Mesodermal cell (in vitro differentiated cells): ENCODE data around the gene CCDC73.
"Not testable (repeated sequence)": the region's sequence is repeated elsewhere in the genome, so short reads cannot be mapped to it uniquely, and the experiment has no call there.

ENCODE experiments used
- H3K27ac ChIP-seq: 2 replicates; pipeline ENCODE4 v1.7.0; 2013; ENCODE audit warnings: mild to moderate bottlenecking, low read depth, low read length, moderate library complexity; ENCODE audit not compliant: severe bottlenecking
- H3K36me3 ChIP-seq: 2 replicates; pipeline ENCODE4 v1.7.1; 2013; ENCODE audit warnings: mild to moderate bottlenecking, low read length, moderate library complexity; ENCODE audit not compliant: control insufficient read depth, insufficient read depth
- H3K4me1 ChIP-seq: one replicate; pipeline ENCODE4 v1.7.1; 2013; ENCODE audit warnings: mild to moderate bottlenecking, low read length; ENCODE audit not compliant: insufficient read depth, control insufficient read depth, poor library complexity, severe bottlenecking
- H3K4me3 ChIP-seq: 2 replicates; pipeline ENCODE4 v1.7.0; 2013; ENCODE audit warnings: low read length, control low read depth, mild to moderate bottlenecking; ENCODE audit not compliant: insufficient read depth, poor library complexity, severe bottlenecking; ENCODE audit errors: extremely low read depth
- H3K9me3 ChIP-seq: 2 replicates; pipeline ENCODE4 v1.7.1; 2013; ENCODE audit warnings: mild to moderate bottlenecking, low read length, moderate library complexity; ENCODE audit not compliant: control insufficient read depth
- WGBS, 2 experiments: methylation state at CpG; one replicate each; pipeline ENCODE4 v1.1.5; 2013; ENCODE audit warnings: missing lambda C conversion rate in 2 of 2; ENCODE audit not compliant: insufficient coverage in 2 of 2; 5-methylcytosine and 5-hydroxymethylcytosine counted together

The CCDC73 gene

GRCh38 chr11:32772731-32773130 lies 21.7 kb downstream of the CCDC73 start:
- no peaks in the 10 kb centered on the region for H3K4me1 ChIP-seq
- H3K9me3 ChIP-seq: no peaks in the 10 kb centered on the region
- H3K4me3 ChIP-seq: no peak overlapping the region
- no peak overlapping the region for H3K27ac ChIP-seq
- H3K36me3 ChIP-seq: no peaks in the 10 kb centered on the region

GRCh38 chr11:32761774-32762173 lies 32.7 kb downstream of the CCDC73 start:
- H3K4me1 ChIP-seq, H3K9me3 ChIP-seq, H3K4me3 ChIP-seq, H3K27ac ChIP-seq, H3K36me3 ChIP-seq: not testable (repeated sequence)
- WGBS, 2 experiments: 80% methylated on average over 1 of the region's 2 CpGs; no CpG with 5 or more reads in 1 of the 2 experiments

- no peak overlapping the region for H3K27ac ChIP-seq
- no peak overlapping the region for H3K4me3 ChIP-seq
- H3K9me3 ChIP-seq: no peaks in the 10 kb centered on the region
- no peaks in the 10 kb centered on the region for H3K4me1 ChIP-seq
- no peaks in the 10 kb centered on the region for H3K36me3 ChIP-seq
- 67% methylated on average over 1 of the region's 2 CpGs; no CpG with 5 or more reads in 1 of the 2 experiments for WGBS, 2 experiments
These were observed 36.2 kb downstream of the CCDC73 start for GRCh38 chr11:32758291-32758690.

GRCh38 chr11:32753181-32753580 lies 41.3 kb downstream of the CCDC73 start:
- not testable (repeated sequence) for H3K4me3 ChIP-seq, H3K9me3 ChIP-seq, H3K36me3 ChIP-seq, H3K4me1 ChIP-seq, H3K27ac ChIP-seq
- whole genome bisulfite sequencing, 2 experiments: 100% methylated on average over 1 of the region's 1 CpG; no CpG with 5 or more reads in 1 of the 2 experiments

GRCh38 chr11:32752001-32752400 lies 42.5 kb downstream of the CCDC73 start:
- WGBS, 2 experiments: 100% methylated on average over 1 of the region's 2 CpGs; no CpG with 5 or more reads in 1 of the 2 experiments

GRCh38 chr11:32751381-32751780 lies 43.1 kb downstream of the CCDC73 start:
- H3K27ac ChIP-seq: no peak overlapping the region
- 83 to 89% methylated on average over 5 to 6 of the region's 6 CpGs for WGBS, 2 experiments
- no peaks in the 10 kb centered on the region for H3K9me3 ChIP-seq

More at GRCh38 chr11:32752001-32752400, 42.5 kb downstream of the CCDC73 start:
- no peak overlapping the region for H3K27ac ChIP-seq
- H3K9me3 ChIP-seq: no peaks in the 10 kb centered on the region
- H3K4me1 ChIP-seq: no peaks in the 10 kb centered on the region
- H3K36me3 ChIP-seq: no peaks in the 10 kb centered on the region
- H3K4me3 ChIP-seq: no peak overlapping the region

GRCh38 chr11:32729976-32730375 lies 64.5 kb downstream of the CCDC73 start:
- Histone ChIP-seq H3K4me3 (no peak overlapping the region), H3K9me3 (peaks cover 8% of the 10 kb centered on the region), H3K4me1 (no peaks in the 10 kb centered on the region), H3K36me3 (no peaks in the 10 kb centered on the region), H3K27ac (no peak overlapping the region)
- no CpG with 5 or more reads among the region's 1 CpG for WGBS, 2 experiments

More at GRCh38 chr11:32751381-32751780, 43.1 kb downstream of the CCDC73 start:
- Histone ChIP-seq H3K4me1 (no peaks in the 10 kb centered on the region), H3K36me3 (no peaks in the 10 kb centered on the region), H3K4me3 (no peak overlapping the region)

- 76 to 80% methylated on average over 1 to 3 of the region's 3 CpGs for WGBS, 2 experiments
- no peaks in the 10 kb centered on the region for H3K9me3 ChIP-seq
- no peak overlapping the region for H3K27ac ChIP-seq
- H3K36me3 ChIP-seq: no peaks in the 10 kb centered on the region
- no peak overlapping the region for H3K4me3 ChIP-seq
- no peaks in the 10 kb centered on the region for H3K4me1 ChIP-seq
These were observed 71.1 kb downstream of the CCDC73 start for GRCh38 chr11:32723332-32723731.

- Histone ChIP-seq H3K4me1 (no peaks in the 10 kb centered on the region), H3K9me3 (no peaks in the 10 kb centered on the region), H3K27ac (no peak overlapping the region), H3K36me3 (no peaks in the 10 kb centered on the region), H3K4me3 (no peak overlapping the region)
These were observed 72.2 kb downstream of the CCDC73 start for GRCh38 chr11:32722255-32722654.

GRCh38 chr11:32713496-32713895 lies 81.0 kb downstream of the CCDC73 start:
- Histone ChIP-seq H3K9me3 (no peaks in the 10 kb centered on the region), H3K27ac (no peak overlapping the region), H3K4me3 (no peak overlapping the region), H3K36me3 (no peaks in the 10 kb centered on the region), H3K4me1 (no peaks in the 10 kb centered on the region)
- no CpG with 5 or more reads among the region's 1 CpG for WGBS, 2 experiments

- H3K4me1 ChIP-seq, H3K27ac ChIP-seq, H3K36me3 ChIP-seq, H3K4me3 ChIP-seq: not testable (repeated sequence)
- WGBS, 2 experiments: 63% methylated on average over 1 of the region's 3 CpGs; no CpG with 5 or more reads in 1 of the 2 experiments
- peaks cover 13% of the 10 kb centered on the region for H3K9me3 ChIP-seq
These were observed 85.5 kb downstream of the CCDC73 start for GRCh38 chr11:32708978-32709377.
